ENCODE results near the gene DVL3. TPM values are rescaled to one million over a fixed set of nuclear protein-coding genes. Genes with fewer than 3 reads are reported as not detected.

DVL3 gene
- total RNA-seq, 1 donor from 2014 or later, result 39.0 TPM

DNA sequence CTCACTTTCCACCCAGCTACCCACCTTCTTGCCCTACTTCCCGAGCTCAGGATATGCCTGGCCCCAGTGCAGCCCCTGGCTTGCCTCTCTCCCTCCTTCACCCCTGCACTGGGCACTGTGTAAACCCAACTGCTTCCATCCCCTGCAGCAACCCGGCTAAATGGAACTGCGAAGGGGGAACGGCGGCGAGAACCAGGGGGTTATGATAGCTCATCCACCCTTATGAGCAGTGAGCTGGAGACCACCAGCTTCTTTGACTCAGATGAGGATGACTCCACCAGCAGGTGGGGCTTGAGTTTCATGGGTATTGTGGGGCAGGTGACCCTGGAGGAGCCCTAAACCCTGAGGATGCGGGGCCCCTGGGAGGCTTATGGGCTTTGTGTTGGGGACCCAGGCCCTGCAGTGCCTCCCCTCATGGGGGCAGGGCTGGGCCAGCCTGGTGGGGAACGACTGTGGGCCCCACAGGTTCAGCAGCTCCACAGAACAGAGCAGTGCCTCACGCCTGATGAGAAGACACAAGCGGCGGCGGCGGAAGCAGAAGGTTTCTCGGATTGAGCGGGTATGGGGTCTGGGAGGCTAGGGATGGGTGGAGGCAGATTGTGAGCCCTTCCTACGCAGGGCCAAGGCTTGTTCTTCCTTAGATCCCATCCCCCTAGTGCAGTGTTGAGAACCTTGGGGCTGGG lies 9.6 kb downstream of the DVL3 start:
- Histone ChIP-seq H3K27me3 (no peaks in the 10 kb centered on the region), H3K4me3 (no peak overlapping the region), H3K4me1 (peaks cover 31% of the 10 kb centered on the region), H3K27ac (no peak overlapping the region), H3K36me3 (peaks cover 6 to 61% of the 10 kb centered on the region in 2 donors), H3K9me3 (no peaks in the 10 kb centered on the region)
- no peak for TF ChIP-seq POLR2A (IDR thresholded peaks at IDR 0.05)
- no peak for TF ChIP-seq POLR2AphosphoS5 (IDR thresholded peaks at IDR 0.05; ENCODE audit: insufficient read depth in 1 of 2, low read depth in 1 of 2)
- no peak for DNase-seq (ENCODE audit: extremely low spot score in 2 of 2)
- intact Hi-C loops (cut with DNase I), result no loop called here

DNA sequence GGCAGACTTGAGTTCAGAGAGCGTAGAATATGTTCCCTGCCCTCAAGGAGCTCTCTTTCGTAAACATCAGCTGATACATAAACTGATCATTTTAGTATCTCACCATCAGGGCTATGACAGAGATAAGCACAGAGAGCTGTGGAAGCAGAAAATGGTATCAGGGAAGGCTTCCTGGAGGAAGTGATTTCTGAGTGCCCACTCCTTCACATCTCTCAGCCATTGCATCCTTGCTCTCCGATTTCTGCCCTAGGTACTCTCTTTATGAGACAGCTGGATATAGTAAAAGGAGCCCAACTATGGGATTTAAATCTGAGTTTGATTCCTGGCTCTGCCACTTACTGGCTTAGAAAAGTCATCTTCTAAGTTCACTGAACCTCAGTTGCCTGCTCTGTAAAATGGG lies 10.4 kb downstream of the DVL3 start:
- Histone ChIP-seq H3K36me3 (peaks cover 6 to 68% of the 10 kb centered on the region in 2 donors), H3K4me1 (peaks cover 27% of the 10 kb centered on the region), H3K27ac (no peak overlapping the region), H3K27me3 (no peaks in the 10 kb centered on the region), H3K4me3 (no peak overlapping the region), H3K9me3 (no peaks in the 10 kb centered on the region)
- TF ChIP-seq, protein P1, sequence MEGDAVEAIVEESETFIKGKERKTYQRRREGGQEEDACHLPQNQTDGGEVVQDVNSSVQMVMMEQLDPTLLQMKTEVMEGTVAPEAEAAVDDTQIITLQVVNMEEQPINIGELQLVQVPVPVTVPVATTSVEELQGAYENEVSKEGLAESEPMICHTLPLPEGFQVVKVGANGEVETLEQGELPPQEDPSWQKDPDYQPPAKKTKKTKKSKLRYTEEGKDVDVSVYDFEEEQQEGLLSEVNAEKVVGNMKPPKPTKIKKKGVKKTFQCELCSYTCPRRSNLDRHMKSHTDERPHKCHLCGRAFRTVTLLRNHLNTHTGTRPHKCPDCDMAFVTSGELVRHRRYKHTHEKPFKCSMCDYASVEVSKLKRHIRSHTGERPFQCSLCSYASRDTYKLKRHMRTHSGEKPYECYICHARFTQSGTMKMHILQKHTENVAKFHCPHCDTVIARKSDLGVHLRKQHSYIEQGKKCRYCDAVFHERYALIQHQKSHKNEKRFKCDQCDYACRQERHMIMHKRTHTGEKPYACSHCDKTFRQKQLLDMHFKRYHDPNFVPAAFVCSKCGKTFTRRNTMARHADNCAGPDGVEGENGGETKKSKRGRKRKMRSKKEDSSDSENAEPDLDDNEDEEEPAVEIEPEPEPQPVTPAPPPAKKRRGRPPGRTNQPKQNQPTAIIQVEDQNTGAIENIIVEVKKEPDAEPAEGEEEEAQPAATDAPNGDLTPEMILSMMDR (IDR thresholded peaks at IDR 0.05), result no peak
- TF ChIP-seq POLR2AphosphoS5 (IDR thresholded peaks at IDR 0.05; ENCODE audit: insufficient read depth in 1 of 2, low read depth in 1 of 2), result no peak
- TF ChIP-seq POLR2A (IDR thresholded peaks at IDR 0.05), result no peak
- no peak for DNase-seq (ENCODE audit: extremely low spot score in 2 of 2)
- intact Hi-C loops (cut with DNase I), result no loop called here

DNA sequence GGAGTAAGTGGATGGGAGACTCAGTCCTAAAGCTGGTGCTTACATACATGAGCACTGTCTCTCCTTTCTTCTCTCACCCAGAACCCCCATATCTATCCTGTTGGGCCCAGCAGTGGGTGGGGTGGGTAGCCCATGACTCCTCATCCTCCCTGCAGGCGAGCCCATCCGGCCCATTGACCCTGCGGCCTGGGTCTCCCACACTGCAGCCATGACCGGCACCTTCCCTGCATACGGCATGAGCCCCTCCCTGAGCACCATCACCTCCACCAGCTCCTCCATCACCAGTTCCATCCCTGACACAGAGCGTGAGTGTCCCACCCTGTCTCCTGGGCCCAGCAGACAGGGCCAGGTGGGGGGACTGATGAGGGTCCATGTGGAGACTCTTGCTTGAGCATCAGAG lies 11.5 kb downstream of the DVL3 start:
- Histone ChIP-seq H3K9me3 (no peaks in the 10 kb centered on the region), H3K27ac (no peak overlapping the region), H3K4me1 (peaks cover 16% of the 10 kb centered on the region), H3K4me3 (no peak overlapping the region), H3K36me3 (peaks cover 6 to 80% of the 10 kb centered on the region in 2 donors), H3K27me3 (no peaks in the 10 kb centered on the region)
- TF ChIP-seq, protein P1 (IDR thresholded peaks at IDR 0.05), result no peak
- TF ChIP-seq POLR2AphosphoS5 (IDR thresholded peaks at IDR 0.05; ENCODE audit: insufficient read depth in 1 of 2, low read depth in 1 of 2) (no peak), POLR2A (IDR thresholded peaks at IDR 0.05) (no peak)
- no peak for DNase-seq (ENCODE audit: extremely low spot score in 2 of 2)
- intact Hi-C loops (cut with DNase I), result no loop called here

DNA sequence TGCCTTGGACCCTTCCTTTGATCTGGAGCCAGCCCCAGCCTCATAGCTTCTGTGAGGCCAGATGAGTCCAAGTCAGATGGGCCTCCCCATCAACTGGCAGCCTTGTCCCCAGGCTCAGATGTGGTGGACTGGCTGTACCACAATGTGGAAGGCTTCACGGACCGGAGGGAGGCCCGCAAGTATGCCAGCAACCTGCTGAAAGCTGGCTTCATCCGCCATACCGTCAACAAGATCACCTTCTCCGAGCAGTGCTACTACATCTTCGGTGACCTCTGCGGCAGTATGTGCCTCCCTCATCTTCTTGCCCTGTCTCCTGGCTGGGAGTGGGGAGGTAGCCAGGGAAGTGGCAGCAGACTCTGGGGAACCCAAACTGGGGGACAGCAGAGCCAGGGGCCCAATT lies 12.6 kb downstream of the DVL3 start:
- no peak overlapping the region for H3K4me3 ChIP-seq
- intact Hi-C loops (cut with DNase I), result no loop called here
- H3K27ac ChIP-seq, result no peak overlapping the region
- no peaks in the 10 kb centered on the region for H3K27me3 ChIP-seq
- TF ChIP-seq POLR2A (IDR thresholded peaks at IDR 0.05) (no peak), POLR2AphosphoS5 (IDR thresholded peaks at IDR 0.05; ENCODE audit: insufficient read depth in 1 of 2, low read depth in 1 of 2) (no peak)
- TF ChIP-seq, protein P1 (IDR thresholded peaks at IDR 0.05), result no peak
- H3K36me3 ChIP-seq, result peaks cover 6 to 91% of the 10 kb centered on the region in 2 donors
- no peaks in the 10 kb centered on the region for H3K9me3 ChIP-seq
- H3K4me1 ChIP-seq, result peaks cover 10% of the 10 kb centered on the region
- no peak for DNase-seq (ENCODE audit: extremely low spot score in 2 of 2)

DNA sequence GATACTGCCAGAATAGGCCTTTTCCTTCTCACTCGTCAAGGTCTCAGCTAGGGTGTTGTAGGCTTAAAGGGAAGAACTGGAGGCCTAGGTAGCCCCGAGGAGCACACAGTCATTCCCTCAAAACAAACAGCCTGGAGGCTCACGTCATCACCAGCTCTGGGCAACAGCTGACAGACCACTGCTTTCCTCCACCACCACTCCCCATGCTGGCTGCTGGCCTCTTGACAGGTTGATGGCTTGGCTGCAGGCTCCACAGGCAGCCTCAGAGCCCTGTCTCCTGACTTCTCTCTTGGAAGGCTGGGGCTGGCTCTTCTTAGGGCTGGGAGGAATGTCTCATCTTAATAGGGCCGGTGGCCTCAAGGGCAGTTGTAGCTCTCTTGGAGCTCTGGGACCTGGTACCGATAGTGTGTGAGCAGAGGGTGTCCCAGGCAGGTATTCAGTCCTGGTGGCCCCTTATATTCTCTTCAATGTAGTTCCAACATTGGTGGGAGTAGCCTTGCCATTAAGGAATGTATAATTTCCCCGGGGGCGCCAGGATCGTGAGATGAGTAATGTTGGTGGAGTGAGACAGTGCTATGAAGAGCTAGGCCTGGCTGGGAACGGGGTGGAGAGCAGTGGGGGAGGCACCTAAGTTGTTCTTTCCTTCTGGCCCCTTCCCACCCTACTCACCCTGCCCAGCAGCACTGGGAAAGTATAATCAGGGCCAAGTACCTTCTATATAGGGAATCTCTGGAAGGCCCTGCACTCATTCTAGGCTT lies 13.4 kb downstream of the DVL3 start:
- peaks cover 3% of the 10 kb centered on the region for H3K4me1 ChIP-seq
- intact Hi-C loops (cut with DNase I), result no loop called here
- H3K27ac ChIP-seq, result no peak overlapping the region
- peaks cover 6 to 88% of the 10 kb centered on the region in 2 donors for H3K36me3 ChIP-seq
- no peak overlapping the region for H3K4me3 ChIP-seq
- no peak for DNase-seq (ENCODE audit: extremely low spot score in 2 of 2)
- H3K9me3 ChIP-seq, result no peaks in the 10 kb centered on the region
- no peaks in the 10 kb centered on the region for H3K27me3 ChIP-seq
- TF ChIP-seq, protein P1 (IDR thresholded peaks at IDR 0.05), result no peak
- no peak for TF ChIP-seq POLR2A (IDR thresholded peaks at IDR 0.05)
- TF ChIP-seq POLR2AphosphoS5 (IDR thresholded peaks at IDR 0.05; ENCODE audit: insufficient read depth in 1 of 2, low read depth in 1 of 2), result no peak
